Measurements from ENCODE around the gene INTS11. TPM values are rescaled to one million over a fixed set of nuclear protein-coding genes. Genes with fewer than 3 reads are reported as not detected.

Gene INTS11
- total and polyA plus RNA-seq, 12 donors = 53.0 to 601 (median 88.8) TPM

DNA sequence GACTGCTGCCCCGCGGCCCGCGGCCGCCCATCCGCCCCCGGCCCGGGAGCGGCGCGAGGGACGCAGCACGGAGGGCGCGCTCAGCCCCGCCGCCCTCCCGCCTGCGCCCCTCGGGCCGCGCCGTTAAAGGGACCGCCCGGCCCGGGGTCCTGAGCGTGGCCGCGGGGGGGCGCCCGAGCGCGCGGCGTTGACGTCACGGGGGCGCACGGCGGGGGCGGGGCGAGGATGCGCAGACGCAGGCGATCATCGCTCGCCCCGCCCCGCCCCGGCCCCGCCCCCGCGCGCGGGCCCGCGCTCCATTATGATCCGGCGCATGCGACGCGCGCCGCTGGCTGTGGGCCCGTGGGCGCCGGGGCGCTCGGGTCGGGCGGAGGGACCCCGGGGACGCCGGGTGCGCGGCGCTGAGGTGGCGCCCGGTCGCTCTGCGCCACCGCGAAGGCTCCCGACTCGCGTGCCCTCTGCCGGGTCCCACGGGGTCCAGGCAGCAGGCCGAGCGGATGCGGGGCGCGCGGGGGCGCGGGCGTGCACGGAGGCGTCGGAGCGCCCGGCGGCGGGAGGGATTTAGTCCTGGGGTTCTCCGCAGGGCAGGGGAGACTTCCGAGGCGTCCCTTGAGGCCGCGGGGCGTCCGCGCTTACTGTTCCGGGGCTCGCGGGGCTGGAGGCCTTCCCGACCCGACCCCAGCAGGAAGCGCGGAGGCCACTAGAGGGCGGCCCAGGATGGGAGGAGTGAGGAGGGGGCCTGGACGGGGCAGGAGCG, 25.0 kb upstream of the INTS11 start, which contains the start of gene DVL1:
Gene DVL1, minus strand, starts transcription at position 163 of the 757 bp plus-strand sequence. CDS start 353 bp downstream, outside the sequence.
- peak in 4 of 7 donors; percentile 59 to 72 (median 64) for DNase-seq
- 0 to 1% (median 1%) methylated on average over 42 to 115 of the region's 122 CpGs; no CpG with 5 or more reads in 1 of the 4 donors for WGBS, 4 donors
- intact Hi-C loops (cut with DNase I) = no loop called here
- Histone ChIP-seq H3K27ac (peak within 1 kb of the TSS; percentile 60 to 95 (median 75)), H3K4me3 (peak within 1 kb of the TSS; percentile 35 to 98 (median 52)), H3K9me3 (replicated peaks in 1 of 3) (no peaks in the 10 kb centered on the region), H3K27me3 (peaks cover 15% of the 10 kb centered on the region), H3K4me1 (replicated peaks in 1 of 2) (peaks cover 39 to 42% of the 10 kb centered on the region in 2 donors), H3K36me3 (replicated peaks in 1 of 2) (no peaks in the 10 kb centered on the region)
- peak; percentile 38 to 51 for TF ChIP-seq POLR2A (IDR thresholded peaks at IDR 0.05)
- TF ChIP-seq, protein P1, sequence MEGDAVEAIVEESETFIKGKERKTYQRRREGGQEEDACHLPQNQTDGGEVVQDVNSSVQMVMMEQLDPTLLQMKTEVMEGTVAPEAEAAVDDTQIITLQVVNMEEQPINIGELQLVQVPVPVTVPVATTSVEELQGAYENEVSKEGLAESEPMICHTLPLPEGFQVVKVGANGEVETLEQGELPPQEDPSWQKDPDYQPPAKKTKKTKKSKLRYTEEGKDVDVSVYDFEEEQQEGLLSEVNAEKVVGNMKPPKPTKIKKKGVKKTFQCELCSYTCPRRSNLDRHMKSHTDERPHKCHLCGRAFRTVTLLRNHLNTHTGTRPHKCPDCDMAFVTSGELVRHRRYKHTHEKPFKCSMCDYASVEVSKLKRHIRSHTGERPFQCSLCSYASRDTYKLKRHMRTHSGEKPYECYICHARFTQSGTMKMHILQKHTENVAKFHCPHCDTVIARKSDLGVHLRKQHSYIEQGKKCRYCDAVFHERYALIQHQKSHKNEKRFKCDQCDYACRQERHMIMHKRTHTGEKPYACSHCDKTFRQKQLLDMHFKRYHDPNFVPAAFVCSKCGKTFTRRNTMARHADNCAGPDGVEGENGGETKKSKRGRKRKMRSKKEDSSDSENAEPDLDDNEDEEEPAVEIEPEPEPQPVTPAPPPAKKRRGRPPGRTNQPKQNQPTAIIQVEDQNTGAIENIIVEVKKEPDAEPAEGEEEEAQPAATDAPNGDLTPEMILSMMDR (IDR thresholded peaks at IDR 0.05) = peak; percentile 5 to 61 (median 38)

DNA sequence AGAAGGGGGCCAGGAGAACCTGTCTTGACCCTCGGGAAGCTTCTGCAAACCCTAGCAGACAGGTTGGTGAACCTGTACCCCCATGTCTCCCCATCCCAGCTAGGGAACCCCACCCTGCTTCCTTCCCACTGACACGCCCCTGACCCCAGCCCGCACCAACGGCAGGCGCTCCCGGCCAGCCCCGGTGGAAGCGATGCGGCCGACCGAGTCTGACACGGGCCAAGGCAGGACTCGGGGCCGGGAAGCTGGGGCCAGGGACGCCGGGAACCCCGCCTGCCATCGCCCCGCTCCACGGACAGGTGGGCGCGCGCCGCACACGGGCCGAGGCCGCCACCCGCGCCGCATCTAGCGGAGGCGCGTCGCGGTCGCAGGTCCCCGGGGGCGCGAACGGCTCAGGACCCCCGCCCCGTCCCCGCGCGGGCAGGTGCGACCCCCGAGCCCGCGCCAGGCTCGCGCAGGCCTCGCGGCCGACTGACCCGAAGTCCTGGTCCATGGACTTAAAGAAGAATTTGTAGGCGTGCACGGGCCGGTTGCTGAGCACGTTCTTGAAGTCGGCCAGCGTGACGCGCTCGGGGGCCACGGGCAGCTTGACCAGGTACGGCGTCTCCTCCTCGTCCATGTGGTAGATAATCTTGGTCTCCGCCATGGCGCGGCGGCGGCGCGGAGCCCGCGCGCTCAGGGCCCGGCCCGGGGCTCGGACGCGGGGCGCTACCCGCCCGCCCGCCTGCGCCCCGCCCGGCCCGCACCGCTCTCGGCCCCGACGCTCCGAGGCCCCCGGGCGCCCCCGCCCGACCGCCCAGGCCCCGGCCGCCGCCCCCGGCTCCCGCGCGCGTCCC, 24.2 kb upstream of the INTS11 start:
- DNase-seq = peak in 4 of 7 donors; percentile 68 to 82 (median 72)
- peak overlapping the region; percentile 35 to 98 (median 48) for H3K4me3 ChIP-seq
- intact Hi-C loops (cut with DNase I) = no loop called here
- TF ChIP-seq POLR2A (IDR thresholded peaks at IDR 0.05) = no peak
- TF ChIP-seq, protein P1 (IDR thresholded peaks at IDR 0.05) = no peak
- peak overlapping the region; percentile 60 to 95 (median 75) for H3K27ac ChIP-seq
- peaks cover 42 to 43% of the 10 kb centered on the region in 2 donors for H3K4me1 ChIP-seq (replicated peaks in 1 of 2)
- H3K9me3 ChIP-seq (replicated peaks in 1 of 3) = no peaks in the 10 kb centered on the region
- peaks cover 7% of the 10 kb centered on the region for H3K27me3 ChIP-seq
- no peaks in the 10 kb centered on the region for H3K36me3 ChIP-seq (replicated peaks in 1 of 2)
- WGBS, 4 donors = 0 to 1% methylated on average over 91 to 109 of the region's 109 CpGs; no CpG with 5 or more reads in 2 of the 4 donors

GRCh38 chr1:1347663-1348419, 23.4 kb upstream of the INTS11 start:
- Histone ChIP-seq H3K27me3 (no peaks in the 10 kb centered on the region), H3K36me3 (replicated peaks in 1 of 2) (no peaks in the 10 kb centered on the region), H3K27ac (peak overlapping the region; percentile 60 to 95 (median 75)), H3K9me3 (replicated peaks in 1 of 3) (no peaks in the 10 kb centered on the region), H3K4me1 (replicated peaks in 1 of 2) (peaks cover 42 to 43% of the 10 kb centered on the region in 2 donors), H3K4me3 (peak overlapping the region in 3 of 4 donors; percentile 47 to 98 (median 50))
- peak in 6 of 7 donors; percentile 69 to 80 (median 76) for DNase-seq
- TF ChIP-seq, protein P1 (IDR thresholded peaks at IDR 0.05) = no peak
- peak in 1 of 2 donors; percentile 76 for TF ChIP-seq POLR2A (IDR thresholded peaks at IDR 0.05)
- intact Hi-C loops (cut with DNase I) = no loop called here
- WGBS, 4 donors = 23 to 32% (median 28%) methylated on average over 10 to 26 of the region's 26 CpGs
